ENCODE measurements around the gene FZD2. TPM values are rescaled to one million over a fixed set of nuclear protein-coding genes. Genes with fewer than 3 reads are reported as not detected.
A peak's percentile ranks its signal among the peaks of the same experiment; 100 is the strongest.

FZD2 gene
- total RNA-seq, 1 donor from 2014 or later: 56.6 TPM

GRCh38 chr17:44598932-44599297 is 41.6 kb downstream of the FZD2 start:
- H3K27me3 Mint-ChIP-seq (ENCODE audit: insufficient read depth, low read depth): peaks cover 10% of the 10 kb centered on the region
- Histone ChIP-seq H3K27ac (no peak overlapping the region), H3F3A (ENCODE audit: low read depth) (peaks cover 11% of the 10 kb centered on the region), H3K9me3 (ENCODE audit: low read depth) (no peaks in the 10 kb centered on the region), H3K27me3 (no peaks in the 10 kb centered on the region), H4K20me1 (ENCODE audit: low read depth) (no peaks in the 10 kb centered on the region), H3K4me2 (peak overlapping the region; percentile 52), H3K79me2 (ENCODE audit: low read depth) (no peaks in the 10 kb centered on the region), H3K4me1 (peaks cover 16% of the 10 kb centered on the region), H2AFZ (replicated peaks) (no peak overlapping the region), H3K4me3 (no peak overlapping the region), H3K36me3 (no peaks in the 10 kb centered on the region), H3K9ac (no peak overlapping the region)
- no peak for TF ChIP-seq EZH2phosphoT487 (IDR thresholded peaks at IDR 0.05)
- no peak for TF ChIP-seq EZH2 (IDR thresholded peaks at IDR 0.05)
- TF ChIP-seq CTCF (IDR thresholded peaks at IDR 0.05): no peak
- H3K4me3 Mint-ChIP-seq: no peak overlapping the region
- no peaks in the 10 kb centered on the region for H3K9me3 Mint-ChIP-seq
- no peak for DNase-seq (ENCODE audit: low spot score)
- H3K27ac Mint-ChIP-seq: peak overlapping the region; percentile 38
- H3K4me1 Mint-ChIP-seq: peaks cover 35% of the 10 kb centered on the region
- no peaks in the 10 kb centered on the region for H3K36me3 Mint-ChIP-seq

- H3K27ac Mint-ChIP-seq: peak overlapping the region; percentile 38
- Histone ChIP-seq H3K9me3 (ENCODE audit: low read depth) (no peaks in the 10 kb centered on the region), H3K4me1 (peaks cover 16% of the 10 kb centered on the region), H3K4me2 (peak overlapping the region; percentile 52), H3K4me3 (no peak overlapping the region), H3K27ac (no peak overlapping the region), H4K20me1 (ENCODE audit: low read depth) (no peaks in the 10 kb centered on the region), H3K9ac (no peak overlapping the region), H2AFZ (replicated peaks) (peak overlapping the region; percentile 30), H3K27me3 (no peaks in the 10 kb centered on the region), H3F3A (ENCODE audit: low read depth) (peaks cover 11% of the 10 kb centered on the region), H3K36me3 (no peaks in the 10 kb centered on the region), H3K79me2 (ENCODE audit: low read depth) (no peaks in the 10 kb centered on the region)
- TF ChIP-seq EZH2 (IDR thresholded peaks at IDR 0.05) (no peak), CTCF (IDR thresholded peaks at IDR 0.05) (no peak), EZH2phosphoT487 (IDR thresholded peaks at IDR 0.05) (no peak)
- H3K4me1 Mint-ChIP-seq: peaks cover 35% of the 10 kb centered on the region
- DNase-seq (ENCODE audit: low spot score): peak; percentile 70
- H3K36me3 Mint-ChIP-seq: no peaks in the 10 kb centered on the region
- H3K9me3 Mint-ChIP-seq: no peaks in the 10 kb centered on the region
- peaks cover 10% of the 10 kb centered on the region for H3K27me3 Mint-ChIP-seq (ENCODE audit: insufficient read depth, low read depth)
- peak overlapping the region; percentile 22 for H3K4me3 Mint-ChIP-seq
These were observed 42.3 kb downstream of the FZD2 start for GRCh38 chr17:44599298-44600175.

GRCh38 chr17:44601539-44601938 is 44.3 kb downstream of the FZD2 start:
- H3K4me3 Mint-ChIP-seq: no peak overlapping the region

More at GRCh38 chr17:44601539-44601938, 44.3 kb downstream of the FZD2 start:
- Histone ChIP-seq H3K79me2 (ENCODE audit: low read depth) (no peaks in the 10 kb centered on the region), H3F3A (ENCODE audit: low read depth) (peaks cover 11% of the 10 kb centered on the region), H3K4me2 (no peak overlapping the region), H3K36me3 (no peaks in the 10 kb centered on the region), H3K9ac (no peak overlapping the region), H3K4me3 (no peak overlapping the region), H3K9me3 (ENCODE audit: low read depth) (no peaks in the 10 kb centered on the region), H3K27ac (no peak overlapping the region), H3K27me3 (no peaks in the 10 kb centered on the region), H4K20me1 (ENCODE audit: low read depth) (no peaks in the 10 kb centered on the region), H3K4me1 (peaks cover 16% of the 10 kb centered on the region), H2AFZ (replicated peaks) (no peak overlapping the region)
- H3K36me3 Mint-ChIP-seq: no peaks in the 10 kb centered on the region
- H3K27ac Mint-ChIP-seq: no peak overlapping the region
- TF ChIP-seq EZH2 (IDR thresholded peaks at IDR 0.05) (no peak), CTCF (IDR thresholded peaks at IDR 0.05) (no peak), EZH2phosphoT487 (IDR thresholded peaks at IDR 0.05) (no peak)
- no peak for DNase-seq (ENCODE audit: low spot score)
- H3K9me3 Mint-ChIP-seq: no peaks in the 10 kb centered on the region
- H3K27me3 Mint-ChIP-seq (ENCODE audit: insufficient read depth, low read depth): peaks cover 10% of the 10 kb centered on the region
- peaks cover 29% of the 10 kb centered on the region for H3K4me1 Mint-ChIP-seq
